Kidney tubule cell (primary cell): Measurements from ENCODE around the gene DISP1.

ENCODE experiments used
- DNase-seq: peaks from one replicate; pipeline ENCODE4 v3.0.0-alpha.2; 2018; ENCODE audit warnings: low spot score

The DISP1 gene

GRCh38 chr1:222814536-222815439 is at the start of gene DISP1:
DISP1 (plus strand) TSS chr1:222815039; CDS start chr1:222942824, 127,785 bp downstream.
- DNase-seq: peak; percentile 88

DNA sequence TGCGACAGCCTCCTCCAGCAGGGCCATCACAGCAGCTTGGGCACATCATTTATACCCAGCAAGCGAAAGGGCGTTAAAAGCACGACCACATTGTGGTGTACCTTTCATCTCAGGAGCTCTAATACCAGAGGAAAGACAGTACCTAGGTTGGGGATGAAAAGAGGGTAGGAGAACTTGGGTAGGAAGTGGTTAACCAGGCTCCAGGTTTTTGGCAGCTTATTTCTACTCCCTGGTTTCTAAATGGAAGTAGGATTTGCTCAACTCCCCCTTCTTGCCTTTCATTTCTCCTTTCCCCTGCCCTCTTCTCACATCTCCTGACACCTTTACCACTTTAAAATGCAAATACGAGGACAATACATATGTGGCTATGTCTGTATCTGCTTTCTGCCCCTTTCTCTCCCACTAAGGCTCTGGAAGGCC is 47.7 kb upstream of the DISP1 start:
- no peak for DNase-seq

GRCh38 chr1:222768592-222768991 is 46.2 kb upstream of the DISP1 start:
- DNase-seq: no peak

GRCh38 chr1:222769181-222769580 is 45.7 kb upstream of the DISP1 start:
- DNase-seq: no peak

DNA sequence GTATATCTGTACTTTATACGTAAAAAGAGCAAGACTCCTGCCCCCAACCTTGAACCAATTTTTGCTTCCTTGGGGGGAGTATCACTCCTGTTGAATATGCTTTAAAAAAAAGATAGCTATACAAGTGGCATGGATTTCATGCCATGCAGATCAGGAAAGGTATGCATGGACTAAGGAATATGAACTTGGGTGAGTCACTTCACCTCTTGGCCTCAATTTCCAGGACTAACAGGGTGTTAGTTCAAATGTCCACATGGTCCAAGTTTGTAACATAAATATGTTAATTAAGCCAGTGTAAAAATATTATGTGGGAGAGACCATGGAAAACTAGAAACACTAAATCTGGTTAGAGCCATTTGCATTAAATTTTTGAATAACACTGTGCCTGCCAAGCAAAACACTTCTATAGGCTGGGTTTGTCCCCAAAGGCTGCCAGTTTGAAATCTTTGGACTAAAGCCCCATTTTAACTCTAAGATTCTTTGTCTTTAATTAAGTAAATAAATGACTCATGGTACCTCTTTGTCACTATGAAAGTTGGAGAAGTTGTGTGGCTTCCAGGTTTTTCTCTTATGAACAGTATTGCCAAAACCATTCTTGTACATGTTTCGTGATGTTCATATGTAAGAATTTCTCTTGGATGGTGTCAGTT is 44.7 kb upstream of the DISP1 start:
- DNase-seq: no peak

DNA sequence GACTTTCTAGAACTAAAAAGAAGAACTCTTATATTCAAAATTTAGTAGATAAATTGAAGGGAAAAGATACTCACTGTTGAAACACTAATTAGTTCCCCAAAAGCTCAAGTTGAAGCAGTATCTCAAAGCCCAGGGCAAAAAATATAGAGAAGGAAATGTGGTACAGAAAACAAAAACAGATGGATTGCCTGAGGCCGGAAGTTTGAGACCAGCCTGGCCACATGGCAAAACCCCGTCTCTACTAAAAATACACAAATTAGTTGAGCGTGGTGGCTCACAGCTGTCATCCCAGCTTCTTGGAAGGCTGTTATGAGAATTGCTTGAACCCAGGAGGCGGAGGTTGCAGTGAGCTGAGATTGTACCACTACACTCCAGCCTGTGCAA is 41.9 kb upstream of the DISP1 start:
- DNase-seq: no peak

DNA sequence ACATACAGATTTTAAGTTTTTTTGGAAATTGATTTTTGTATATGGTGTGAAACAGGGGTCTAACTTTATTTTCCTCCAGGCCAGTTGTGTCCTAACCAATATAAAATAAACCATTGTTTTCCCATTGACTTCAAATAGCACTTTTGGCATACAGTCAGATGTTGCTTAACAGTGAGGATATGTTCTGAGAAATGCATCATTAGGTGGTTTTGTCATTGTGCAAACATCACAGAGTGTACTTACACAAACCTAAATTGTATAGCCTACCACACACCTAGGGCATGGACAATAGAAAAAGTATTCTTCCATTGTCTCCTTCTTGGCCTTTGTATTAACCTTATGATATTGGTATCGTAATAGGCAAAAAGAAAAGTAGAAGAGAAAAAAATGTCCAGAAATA is 37.4 kb upstream of the DISP1 start:
- no peak for DNase-seq

DNA sequence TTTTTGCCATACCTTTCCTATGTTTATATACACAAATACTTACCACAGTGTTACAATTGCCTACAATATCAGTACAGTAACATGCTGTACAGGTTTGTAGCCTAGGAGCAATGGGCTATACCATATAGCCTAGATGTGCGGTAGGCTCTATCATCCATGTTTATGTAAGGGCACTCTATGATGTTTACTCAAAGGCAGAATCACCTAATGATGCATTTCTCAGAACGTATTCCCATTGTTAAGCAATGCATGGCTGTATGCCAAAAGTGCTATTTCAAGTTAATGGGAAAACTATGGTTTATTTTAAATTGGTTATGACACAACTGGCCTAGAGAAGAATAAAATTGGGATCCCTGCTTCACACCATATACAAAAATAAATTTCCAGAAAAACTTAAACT is 36.9 kb upstream of the DISP1 start:
- peak; percentile 8 for DNase-seq

- DNase-seq: no peak
Observed at GRCh38 chr1:222781251-222781650, 33.6 kb upstream of the DISP1 start.

GRCh38 chr1:222783051-222783450 is 31.8 kb upstream of the DISP1 start:
- DNase-seq: no peak

GRCh38 chr1:222784371-222784770 is 30.5 kb upstream of the DISP1 start:
- DNase-seq: no peak

GRCh38 chr1:222784916-222785315 is 29.9 kb upstream of the DISP1 start:
- DNase-seq: no peak

DNA sequence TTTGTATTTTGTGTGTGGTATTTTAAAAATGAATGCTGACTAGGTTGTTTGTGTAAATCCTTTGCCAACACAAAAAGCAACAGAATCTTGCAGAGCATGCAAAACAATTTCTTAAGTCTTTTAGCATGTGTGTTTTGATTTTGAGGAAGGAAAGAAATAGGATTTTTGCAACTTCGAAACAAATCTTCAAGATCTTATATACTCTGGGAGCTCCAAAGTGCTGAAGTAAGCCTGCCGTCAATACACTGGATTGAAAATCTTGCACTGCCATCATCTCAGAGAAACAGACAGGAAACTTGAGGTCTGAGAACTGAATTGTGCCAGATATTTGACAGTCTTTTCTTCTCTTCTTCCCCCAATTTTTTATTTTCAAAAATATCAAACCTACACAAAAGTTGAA is 29.3 kb upstream of the DISP1 start:
- no peak for DNase-seq

DNA sequence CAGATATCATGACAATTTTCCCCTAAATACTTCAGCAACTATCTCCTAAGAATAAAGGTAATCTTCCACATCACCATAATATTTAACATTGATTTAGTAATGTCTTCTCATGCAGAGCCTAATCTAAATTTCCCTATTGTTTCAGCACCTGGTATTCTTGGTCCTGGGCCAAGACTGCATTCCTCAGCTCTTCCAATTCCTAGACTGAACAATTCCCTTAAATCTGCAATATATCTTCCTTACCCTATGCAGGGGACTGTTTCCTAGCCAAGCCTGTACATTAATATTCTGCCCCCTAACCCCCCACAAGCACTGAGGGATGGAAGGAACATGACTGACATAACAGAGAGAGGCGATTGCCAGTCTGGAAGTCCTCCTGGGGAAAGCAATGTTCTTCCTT is 28.7 kb upstream of the DISP1 start:
- peak; percentile 30 for DNase-seq

DNA sequence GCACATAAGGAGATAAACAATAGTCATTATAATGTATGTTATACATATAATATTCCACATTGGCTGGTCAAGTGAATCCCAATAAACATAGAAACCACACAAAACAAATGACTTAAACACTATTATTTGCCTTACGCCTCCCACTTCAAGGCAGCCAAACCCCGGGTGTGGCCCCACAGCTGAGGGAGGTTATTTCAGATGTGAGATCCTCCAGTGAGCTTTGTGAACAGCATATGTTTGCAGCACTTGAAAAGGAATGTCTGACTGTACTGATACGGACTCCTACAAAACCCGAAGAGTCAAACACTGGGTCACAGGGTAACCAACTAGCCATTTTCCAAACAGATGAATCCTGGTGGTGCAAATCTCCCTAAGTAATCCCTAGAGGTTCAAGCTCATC is 27.1 kb upstream of the DISP1 start:
- DNase-seq: no peak

- DNase-seq: no peak
Observed at GRCh38 chr1:222788402-222789156, 26.3 kb upstream of the DISP1 start.

- DNase-seq: no peak
Observed at GRCh38 chr1:222790115-222790514, 24.7 kb upstream of the DISP1 start.

DNA sequence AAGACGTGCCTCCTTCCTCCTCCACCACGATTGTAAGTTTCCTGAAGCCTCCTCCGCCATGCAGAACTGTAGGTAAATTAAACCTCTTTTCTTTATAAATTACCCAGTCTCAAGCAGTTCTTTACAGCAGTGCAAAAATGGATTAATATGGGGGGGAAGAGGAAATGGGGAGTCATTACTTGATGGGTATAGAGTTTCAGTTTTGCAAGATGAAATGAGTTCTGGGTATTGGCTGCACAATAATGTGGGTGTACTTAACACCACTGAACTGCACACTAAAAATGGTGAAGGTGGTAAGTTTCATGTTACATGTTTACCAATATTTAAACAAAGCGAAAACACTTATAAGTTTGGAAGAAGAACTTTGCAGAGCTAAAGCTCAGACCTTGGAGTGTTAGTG is 24.3 kb upstream of the DISP1 start:
- no peak for DNase-seq

- DNase-seq: no peak
Observed at GRCh38 chr1:222791006-222791710, 23.7 kb upstream of the DISP1 start.

GRCh38 chr1:222792744-222793143 is 22.1 kb upstream of the DISP1 start:
- DNase-seq: peak; percentile 28

GRCh38 chr1:222794656-222795474 is 20.0 kb upstream of the DISP1 start:
- DNase-seq: peak; percentile 15
